GM21717 (cell line): ENCODE results near the gene TMEM179.

Experiments used
- ATAC-seq: cut with Tn5 transposase; IDR thresholded peaks from one replicate; pipeline ENCODE4 v1.9.1; 2021; ENCODE audit warnings: mild to moderate bottlenecking, moderate library complexity; ENCODE audit not compliant: unreplicated experiment

TMEM179 gene

GRCh38 chr14:104573930-104574329, 30.6 kb downstream of the TMEM179 start:
- no peak for ATAC-seq

- ATAC-seq = no peak
These were observed 31.9 kb downstream of the TMEM179 start for GRCh38 chr14:104572668-104573067.

GRCh38 chr14:104572024-104572626, 32.4 kb downstream of the TMEM179 start:
- no peak for ATAC-seq

- no peak for ATAC-seq
These were observed 33.3 kb downstream of the TMEM179 start for GRCh38 chr14:104571246-104571645.

GRCh38 chr14:104569435-104569834, 35.1 kb downstream of the TMEM179 start:
- ATAC-seq = no peak

- ATAC-seq = no peak
These were observed 36.0 kb downstream of the TMEM179 start for GRCh38 chr14:104568620-104569019.

GRCh38 chr14:104567957-104568225, 36.7 kb downstream of the TMEM179 start:
- ATAC-seq = no peak

- ATAC-seq = no peak
These were observed 37.2 kb downstream of the TMEM179 start for GRCh38 chr14:104567141-104567956.

GRCh38 chr14:104564744-104565679, 39.6 kb downstream of the TMEM179 start:
- no peak for ATAC-seq

- ATAC-seq = no peak
These were observed 40.6 kb downstream of the TMEM179 start for GRCh38 chr14:104563742-104564615.

- ATAC-seq = no peak
These were observed 41.3 kb downstream of the TMEM179 start for GRCh38 chr14:104563191-104563741.

- ATAC-seq = no peak
These were observed 42.0 kb downstream of the TMEM179 start for GRCh38 chr14:104562606-104563005.

GRCh38 chr14:104561632-104562495, 42.7 kb downstream of the TMEM179 start:
- ATAC-seq = no peak

- no peak for ATAC-seq
These were observed 43.4 kb downstream of the TMEM179 start for GRCh38 chr14:104561124-104561557.

GRCh38 chr14:104560586-104560945, 44.0 kb downstream of the TMEM179 start:
- no peak for ATAC-seq

- no peak for ATAC-seq
These were observed 44.6 kb downstream of the TMEM179 start for GRCh38 chr14:104559804-104560585.

- no peak for ATAC-seq
These were observed 45.4 kb downstream of the TMEM179 start for GRCh38 chr14:104559028-104559803.
